GM04504 (cell line): ENCODE measurements around the gene PAGE5.

Experiments used
- DNase-seq: peaks from one replicate; pipeline ENCODE4 v3.0.0-alpha.2; 2012; ENCODE audit warnings: low read depth

The PAGE5 gene, protein sequence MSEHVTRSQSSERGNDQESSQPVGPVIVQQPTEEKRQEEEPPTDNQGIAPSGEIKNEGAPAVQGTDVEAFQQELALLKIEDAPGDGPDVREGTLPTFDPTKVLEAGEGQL

DNA sequence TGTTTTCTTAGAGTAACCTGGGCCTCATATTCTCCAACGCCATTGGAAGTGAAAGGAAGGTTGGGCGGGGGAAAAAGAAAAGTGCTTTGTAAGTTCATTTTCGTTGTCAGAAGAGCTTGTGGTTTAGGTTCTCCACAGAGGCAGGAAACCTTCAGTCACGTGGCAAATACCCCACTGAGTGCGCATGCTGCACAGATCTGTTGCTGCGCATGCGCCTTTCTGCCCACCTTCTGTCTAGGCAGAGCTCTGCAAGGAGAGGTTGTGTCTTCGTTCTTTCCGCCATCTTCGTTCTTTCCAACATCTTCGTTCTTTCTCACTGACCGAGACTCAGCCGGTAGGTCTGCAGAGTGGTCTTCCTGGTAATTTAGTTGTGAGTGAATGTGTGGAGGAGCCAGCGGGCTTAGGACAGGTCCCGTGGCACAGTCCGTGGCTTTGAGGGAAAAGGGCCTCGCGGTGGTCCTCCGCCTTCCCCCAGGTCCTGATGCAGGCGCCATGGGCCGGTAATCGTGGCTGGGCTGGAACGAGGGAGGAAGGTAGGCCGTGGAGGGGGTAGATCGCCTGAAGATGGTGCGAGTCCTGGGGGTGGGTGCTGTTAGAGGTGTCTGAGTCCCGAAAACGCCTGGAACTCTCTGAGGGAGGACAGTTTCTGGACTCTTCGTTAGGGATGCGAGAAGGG, at the start of gene PAGE5:
PAGE5 (plus strand) TSS at position 228 of the 676 bp plus-strand sequence. CDS start 1,037 bp downstream, outside the sequence.
- no peak for DNase-seq

DNA sequence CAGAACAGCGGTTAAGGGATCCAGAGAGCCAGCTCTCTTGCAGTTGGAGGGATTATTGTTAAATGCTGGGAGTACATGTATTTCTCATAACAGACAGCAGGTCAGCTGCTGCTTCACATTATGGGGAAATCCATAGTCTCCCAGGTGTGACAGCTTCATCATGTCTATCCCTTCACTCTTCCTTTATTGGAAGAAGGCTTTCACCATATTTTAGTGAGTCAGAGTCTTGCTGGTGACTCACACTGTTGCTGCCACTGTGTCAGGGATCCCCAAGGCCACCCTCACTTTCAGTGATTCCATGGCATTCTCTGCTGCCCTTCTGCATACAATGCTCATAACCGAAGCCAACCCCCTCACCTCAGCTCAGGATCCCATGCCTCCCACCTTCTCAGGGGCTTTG, 32.9 kb upstream of the PAGE5 start:
- no peak for DNase-seq

DNA sequence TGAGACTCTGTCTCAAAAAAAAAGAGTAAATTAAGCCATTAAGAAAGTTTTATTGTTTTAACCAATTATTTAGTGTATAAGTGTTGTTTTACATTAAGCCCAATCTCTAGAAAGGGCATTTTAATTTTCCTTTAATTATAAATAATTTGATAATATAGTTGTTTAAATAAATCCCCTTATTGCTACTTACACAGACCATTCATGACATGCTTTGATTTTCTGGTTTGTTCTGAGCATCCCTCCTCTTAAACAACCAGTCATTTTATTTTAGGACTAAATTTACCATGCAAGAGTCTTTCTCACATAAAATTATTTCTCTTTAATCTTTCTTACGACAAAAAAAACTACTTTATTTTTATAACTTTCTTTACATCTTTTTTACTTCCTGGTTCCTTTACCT, 23.5 kb upstream of the PAGE5 start:
- DNase-seq, result no peak

DNA sequence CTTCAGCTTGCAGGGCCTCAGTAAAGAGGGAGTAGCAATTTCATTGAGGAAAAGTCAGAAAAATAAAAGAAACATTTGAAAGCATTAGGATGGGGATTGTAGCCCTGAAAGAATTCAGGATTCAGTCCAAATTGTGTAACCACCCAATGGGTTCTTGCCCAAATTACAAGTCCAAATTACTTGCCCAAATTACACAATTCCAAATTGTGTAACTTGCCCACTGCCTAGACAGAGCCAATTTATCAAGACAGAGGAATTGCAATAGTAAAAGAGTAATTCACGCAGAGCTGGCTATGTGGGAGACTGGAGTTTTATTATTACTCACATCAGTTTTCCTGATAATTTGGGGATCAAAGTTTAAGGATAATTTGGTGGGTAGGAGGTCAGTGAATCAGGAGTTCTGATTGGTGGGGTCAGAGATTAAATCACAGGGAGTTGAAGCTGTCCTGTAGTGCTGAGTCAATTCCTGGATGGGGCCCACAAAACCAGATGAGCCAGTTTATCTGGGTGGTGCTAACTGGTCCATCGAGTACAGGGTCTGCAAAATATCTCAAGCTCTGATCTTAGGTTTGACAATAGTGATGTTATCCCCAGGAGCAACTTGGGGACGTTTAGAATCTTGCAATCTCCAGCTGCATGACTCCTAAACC, 18.1 kb upstream of the PAGE5 start:
- no peak for DNase-seq

DNA sequence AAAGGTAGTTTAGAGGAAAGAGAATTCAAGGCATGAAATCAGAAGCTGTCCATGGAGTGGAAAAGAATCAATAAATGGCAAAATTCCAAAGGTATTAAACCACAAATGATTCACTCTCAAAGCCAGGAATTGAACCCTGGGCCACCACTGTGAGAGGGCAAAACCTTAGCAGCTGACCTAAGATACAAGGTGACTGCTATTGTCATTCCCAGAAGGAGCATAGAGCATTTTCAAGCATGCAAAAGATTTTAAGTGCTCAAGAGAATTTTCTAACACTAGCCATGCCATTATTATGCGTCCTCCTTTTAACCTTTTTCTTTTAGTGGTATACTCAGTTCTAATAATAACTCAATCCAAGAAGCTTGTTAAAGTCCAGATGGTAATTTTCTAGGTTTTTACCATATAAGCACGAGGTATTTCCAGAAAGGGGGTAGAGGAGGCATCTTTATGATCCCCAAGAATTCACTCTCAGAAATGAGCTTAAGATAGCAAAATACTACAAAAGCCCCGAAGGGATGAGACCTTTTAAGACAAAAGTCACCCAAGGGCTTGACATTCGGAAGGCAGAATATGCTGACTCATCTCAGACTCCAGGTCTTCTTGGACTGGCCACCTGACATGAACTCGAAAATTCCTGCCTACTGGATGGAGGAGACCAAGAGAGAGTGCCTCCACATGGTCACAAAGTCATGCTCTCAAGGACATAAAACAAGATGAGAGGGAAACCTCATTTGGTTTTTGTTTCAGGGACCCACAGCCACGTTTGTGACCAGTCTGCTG, 13.8 kb upstream of the PAGE5 start:
- no peak for DNase-seq

DNA sequence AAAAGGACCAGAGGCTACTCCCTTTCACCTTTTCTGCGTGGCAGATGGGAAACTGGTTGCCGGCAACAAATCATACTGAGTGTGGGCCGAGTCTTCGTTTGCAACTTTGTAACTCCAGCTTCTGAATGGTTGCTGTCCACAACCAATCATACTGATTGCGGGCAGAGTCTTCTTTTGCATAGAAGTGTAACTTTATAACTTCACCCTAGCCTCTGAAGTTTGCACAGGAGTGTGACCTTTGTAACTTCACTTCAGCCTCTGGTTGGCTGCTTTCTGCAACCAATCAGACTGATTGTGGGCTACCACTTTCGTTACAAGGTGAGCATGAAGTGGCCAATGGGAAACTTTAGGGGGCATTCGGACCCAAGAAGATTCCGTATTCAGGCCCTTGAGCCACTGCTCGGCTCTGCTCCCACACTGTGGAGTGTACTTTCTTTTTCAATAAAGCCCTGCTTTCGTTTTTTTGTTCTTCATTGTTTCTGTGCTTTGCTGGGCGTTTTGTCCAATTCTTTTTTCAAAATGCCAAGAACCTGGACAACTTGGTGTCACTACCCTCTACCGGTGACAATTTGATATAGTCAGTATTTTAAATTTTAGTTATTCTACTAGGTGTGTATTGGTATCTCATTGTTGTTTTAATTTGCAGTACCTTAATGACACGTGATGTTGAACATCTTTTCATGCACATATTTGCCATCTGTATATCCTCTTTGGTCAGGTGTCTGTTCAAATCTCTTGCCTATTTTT, 9.0 kb upstream of the PAGE5 start:
- no peak for DNase-seq

DNA sequence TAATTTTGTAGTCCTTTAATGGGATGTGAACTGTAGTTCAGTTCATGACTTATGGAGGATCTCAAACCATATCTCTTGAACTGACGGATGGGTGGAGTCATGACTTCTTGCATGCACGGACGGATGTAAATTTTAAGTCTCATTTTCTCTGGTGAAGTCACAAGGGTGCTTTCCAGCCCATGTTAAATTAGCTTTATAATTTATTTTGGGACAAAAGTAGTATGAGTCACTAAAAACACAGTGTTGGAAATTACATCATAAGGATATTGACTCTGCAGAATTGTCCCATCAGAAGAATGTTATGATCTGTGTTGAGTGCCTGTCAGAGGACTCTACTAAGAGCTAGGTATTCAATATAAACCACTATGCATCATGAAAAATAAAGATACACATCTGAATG, 6.8 kb upstream of the PAGE5 start:
- no peak for DNase-seq

DNA sequence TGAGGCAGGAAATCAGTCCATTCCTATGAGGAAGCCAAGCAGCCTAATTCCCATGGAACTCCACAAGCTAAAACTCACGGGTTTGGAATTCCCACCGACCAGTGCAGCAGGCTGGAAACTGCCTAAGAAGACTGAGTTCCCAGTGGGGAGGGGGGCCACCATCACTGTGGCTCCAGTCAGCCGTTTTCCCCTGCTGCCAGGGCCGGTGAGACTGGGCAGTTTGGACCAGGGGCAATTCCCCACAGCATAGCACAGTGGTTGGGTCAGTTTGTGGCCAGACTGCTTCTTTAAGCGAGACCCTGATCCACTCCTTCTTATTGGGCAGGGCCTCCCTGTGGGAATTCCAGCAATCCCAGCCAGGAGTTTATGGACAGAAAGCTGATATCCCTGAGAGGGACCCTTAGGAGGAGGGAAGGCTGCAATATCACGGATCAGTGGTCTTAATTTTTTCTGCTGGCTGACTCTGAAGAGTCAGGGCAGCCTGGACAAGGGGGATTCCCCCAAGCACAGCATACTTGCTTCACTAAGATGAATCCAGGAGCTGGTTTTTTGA, 20.7 kb downstream of the PAGE5 start:
- DNase-seq, result no peak

DNA sequence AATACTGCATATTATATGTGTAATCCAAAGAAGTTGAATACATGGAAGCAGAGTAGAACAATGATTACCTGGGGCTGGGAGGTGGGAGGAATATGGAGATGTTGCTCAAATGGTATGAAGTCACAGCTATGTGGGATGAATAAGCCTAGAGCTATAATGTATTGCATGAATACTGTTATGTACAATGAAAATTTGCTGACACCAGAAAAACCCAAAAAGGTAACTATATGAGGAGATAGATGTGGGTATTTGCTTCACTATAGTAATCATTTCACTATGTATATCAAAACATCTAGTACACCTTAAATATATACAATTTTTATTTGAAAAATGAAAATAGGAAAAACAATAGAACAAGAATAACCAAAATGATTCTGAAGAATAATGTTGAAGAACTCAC, 33.4 kb downstream of the PAGE5 start:
- DNase-seq, result no peak

DNA sequence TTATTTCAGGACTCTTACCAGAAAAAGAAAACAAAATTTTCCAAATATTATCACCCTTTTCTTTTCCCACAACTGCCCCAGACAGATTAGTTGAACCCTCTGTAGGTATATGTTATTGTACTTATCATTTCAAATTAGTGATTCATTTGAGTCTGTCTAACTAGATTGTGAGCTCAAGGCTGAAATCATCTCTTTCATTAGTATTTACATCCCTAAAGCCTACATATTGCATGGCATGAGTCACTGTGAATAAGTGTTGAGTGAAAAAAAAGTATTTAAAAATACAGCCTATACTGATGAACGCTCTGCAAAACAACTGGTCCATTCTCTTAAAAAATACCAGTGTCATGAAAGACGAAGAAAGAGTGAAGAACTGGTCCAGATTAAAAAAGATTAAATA, 40.7 kb downstream of the PAGE5 start:
- no peak for DNase-seq

DNA sequence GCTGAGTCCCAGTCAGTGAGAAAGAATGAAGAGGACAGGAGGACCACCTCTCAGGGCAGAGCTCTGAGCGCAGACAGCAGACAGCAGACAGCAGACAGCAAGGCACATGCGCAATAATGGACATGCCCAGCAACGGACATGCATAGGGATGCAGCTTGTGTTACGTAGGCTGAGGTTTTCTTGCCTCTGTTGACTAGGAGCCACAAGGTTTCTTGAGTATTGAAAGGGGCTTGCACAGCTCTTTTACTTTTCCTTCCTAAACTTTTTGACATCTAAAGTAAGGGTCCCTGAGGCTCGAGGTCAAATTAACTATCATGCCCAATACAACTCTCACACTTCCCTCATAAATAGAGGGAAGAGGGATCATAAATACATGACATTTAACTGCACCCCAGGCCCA, 44.7 kb downstream of the PAGE5 start, which contains the start of gene PAGE3:
PAGE3 (minus strand) TSS at position 101 of the 400 bp plus-strand sequence. CDS start 1,013 bp downstream, outside the sequence.
- no peak for DNase-seq
